ENCODE results near the gene LRFN2.

- TF ChIP-seq POLR2A (IDR thresholded peaks at IDR 0.05) (no peak), CTCF (IDR thresholded peaks at IDR 0.05) (no peak)
Observed at GRCh38 chr6:40506954-40507353, 80.2 kb downstream of the LRFN2 start.
